HepG2 (cell line): ENCODE data around the gene PODXL2. TPM values are rescaled to one million over a fixed set of nuclear protein-coding genes. Genes with fewer than 3 reads are reported as not detected.
A peak's percentile ranks its signal among the peaks of the same experiment; 100 is the strongest.

Experiments
- ATAC-seq: fragments of 200-7000 bp; cut with Tn5 transposase; 3 replicates; pipeline ENCODE4 v1.9.1; 2020; ENCODE audit warnings: mild to moderate bottlenecking, moderate library complexity
- BruUV-seq: library from RNA; stranded (reverse); fragments of 400-500 nt; replicated peaks from 2 replicates; lab custom pipeline; 2021; lab: Mats Ljungman, UMichigan
- CTCF ChIA-PET: fragments of 300-600 bp; formaldehyde crosslinking; extraction: SDS; loops from one replicate; lab custom pipeline; 2021; ENCODE audit warnings: low total read pairs, inconsistent platforms, low intra/inter-chr PET ratio; lab: Yijun Ruan, JAX
- POLR2A ChIA-PET: fragments of 350-600 bp; sonication (Branson Sonifier 250); formaldehyde crosslinking; loops from one replicate; lab custom pipeline; 2020; ENCODE audit warnings: antibody characterized with exemption, inconsistent platforms; lab: Yijun Ruan, JAX
- DNase-seq: peaks from one replicate; pipeline ENCODE4 v3.0.0-alpha.2; 2015; ENCODE audit warnings: low spot score
- FAIRE-seq: peaks from 3 replicates; lab custom pipeline; 2011; peaks lifted over from hg19 to GRCh38; lab: Jason Lieb, UNC
- H2AFZ ChIP-seq: one replicate; pipeline ENCODE4 v1.6.1; 2011; ENCODE audit warnings: low read length, inconsistent platforms
- H3K27ac ChIP-seq: fragments of 300-600 bp; 3 replicates; pipeline ENCODE4 v1.8.0; 2011; ENCODE audit warnings: mixed run types, mild to moderate bottlenecking, mixed read lengths, low read length, inconsistent platforms; ENCODE audit not compliant: insufficient read depth; ENCODE audit errors: extremely low read length
- H3K27me3 ChIP-seq, 2 experiments: fragments of 200-600 bp in 1 of 2; 2 replicates in 1 of 2; 3 replicates in 1 of 2; pipeline versions ENCODE4 v1.6.0 to v1.8.0; 2011; ENCODE audit warnings: low read length in 2 of 2, mild to moderate bottlenecking in 2 of 2, moderate library complexity in 2 of 2, inconsistent platforms in 1 of 2; ENCODE audit not compliant: insufficient read depth in 2 of 2, control insufficient read depth in 1 of 2
- H3K36me3 ChIP-seq, 2 experiments: fragments of 200-600 bp in 1 of 2; replicated peaks in 1 of 2; 2 replicates in 1 of 2; 3 replicates in 1 of 2; pipeline versions ENCODE4 v1.5.1 to v1.8.0; 2011; ENCODE audit warnings: low read length in 2 of 2, inconsistent platforms in 1 of 2; ENCODE audit not compliant: insufficient read depth in 2 of 2, control insufficient read depth in 1 of 2
- H3K4me1 ChIP-seq: 2 replicates; pipeline ENCODE4 v1.5.1; 2012; ENCODE audit warnings: low read length, inconsistent platforms; ENCODE audit not compliant: insufficient read depth
- H3K4me2 ChIP-seq: 2 replicates; pipeline ENCODE4 v1.6.0; 2011; ENCODE audit warnings: low read depth, low read length, inconsistent platforms
- H3K4me3 ChIP-seq, 3 experiments: fragments of 200-600 bp in 1 of 3; sonication (generic), shearing (Covaris generic) in 1 of 3; replicated peaks in 1 of 3; 2 replicates each; pipeline ENCODE4 v1.5.1; 2011 to 2016; ENCODE audit warnings: low read length in 3 of 3, inconsistent platforms in 2 of 3, low read depth in 2 of 3, mild to moderate bottlenecking in 2 of 3, control low read depth in 1 of 3, mixed read lengths in 1 of 3; ENCODE audit not compliant: insufficient read depth in 1 of 3
- H3K79me2 ChIP-seq: one replicate; pipeline ENCODE4 v1.6.1; 2011; ENCODE audit warnings: low read length, inconsistent platforms; ENCODE audit not compliant: insufficient read depth
- H3K9ac ChIP-seq: 2 replicates; pipeline ENCODE4 v1.6.0; 2011; ENCODE audit warnings: mild to moderate bottlenecking, low read depth, low read length, inconsistent platforms; ENCODE audit not compliant: insufficient read depth
- H3K9me3 ChIP-seq: 2 replicates; pipeline ENCODE4 v1.5.1; 2012; ENCODE audit warnings: mild to moderate bottlenecking, low read length
- H4K20me1 ChIP-seq: 2 replicates; pipeline ENCODE4 v1.6.0; 2011; ENCODE audit warnings: inconsistent platforms, mild to moderate bottlenecking, low read length, moderate library complexity; ENCODE audit not compliant: insufficient read depth
- ATF7 ChIP-seq, 2 experiments: fragments of 450-650 bp in 1 of 2; sonication (generic) in 1 of 2; formaldehyde crosslinking in 1 of 2; IDR thresholded peaks; 2 replicates each; pipeline versions ENCODE4 v1.4.0 to v1.6.1; 2016 to 2020; ENCODE audit warnings: antibody characterized with exemption in 1 of 2, mild to moderate bottlenecking in 1 of 2, missing genetic modification reagents in 1 of 2
- CREB1 ChIP-seq, 2 experiments: fragments of 450-650 bp in 1 of 2; IDR thresholded peaks; 2 replicates each; pipeline ENCODE4 v1.6.1; 2016 to 2017; ENCODE audit warnings: control low read depth in 1 of 2, mild to moderate bottlenecking in 1 of 2, missing compliant biosample characterization in 1 of 2, missing genetic modification characterization in 1 of 2
- FOXM1 ChIP-seq: sonication (generic); formaldehyde crosslinking; IDR thresholded peaks from 2 replicates; pipeline ENCODE4 v1.5.0; 2020; ENCODE audit warnings: missing genetic modification reagents
- GPN1 ChIP-seq: sonication (generic); formaldehyde crosslinking; IDR thresholded peaks from 2 replicates; pipeline ENCODE4 v1.5.1; 2020; ENCODE audit warnings: missing genetic modification reagents, borderline replicate concordance
- RFX3 ChIP-seq: IDR thresholded peaks from 2 replicates; pipeline ENCODE4 v1.6.1; 2016; ENCODE audit warnings: missing biosample characterization, missing genetic modification reagents
- ZNF512 ChIP-seq: sonication (generic); formaldehyde crosslinking; IDR thresholded peaks from 2 replicates; pipeline ENCODE4 v1.4.0; 2020; ENCODE audit warnings: mild to moderate bottlenecking, missing genetic modification reagents
- ZSCAN9 ChIP-seq: IDR thresholded peaks from 2 replicates; pipeline ENCODE4 v1.6.1; 2016; ENCODE audit warnings: borderline replicate concordance
- WGBS: methylation state at CpG from one replicate; pipeline ENCODE4 v1.1.6; 2017; ENCODE audit warnings: low lambda C conversion rate; 5-methylcytosine and 5-hydroxymethylcytosine counted together
- in situ Hi-C: cut with HindIII; loops from 2 replicates; pipeline ENCODE4 v1.10.0; 2017; ENCODE audit warnings: low pct_unique_long_range_greater_than_20kb; ENCODE audit not compliant: extremely low pct_ligation_motif_present
- intact Hi-C: fragments of 100-400 bp; cut with micrococcal nuclease; formaldehyde crosslinking; loops from one replicate; pipeline ENCODE4 v1.10.0; 2022; ENCODE audit not compliant: unreplicated experiment
- polyA plus RNA-seq, 8 experiments: library from polyadenylated mRNA; depleted of rRNA in 3 of 8; stranded (reverse) in 7 of 8; unstranded in 1 of 8; fragments of >200 nt; fragmentation: Illumina TruSeq in 4 of 8; extraction: Trizol in 4 of 8; gene quantifications; 2 replicates each; pipeline versions ENCODE4 v1.2.1 to v1.2.3, GENCODE V29; 2011 to 2016; ENCODE audit warnings: low read depth in 4 of 8, missing spikeins in 1 of 8, mixed read lengths in 1 of 8; ENCODE audit not compliant: insufficient read depth in 1 of 8
- total RNA-seq, 5 experiments: library from RNA; depleted of rRNA; stranded (reverse); fragments of >200 nt; fragmentation: Illumina TruSeq; extraction: Trizol; gene quantifications; 2 replicates each; pipeline ENCODE4 v1.2.3, GENCODE V29; 2016; ENCODE audit warnings: low read depth in 1 of 5

PODXL2 gene
- total and polyA plus RNA-seq, 2 of the 13 experiments (the other 11 are each of a cell fraction or from before 2014, with no cell fraction given), result 20.4 to 25.1 TPM

DNA sequence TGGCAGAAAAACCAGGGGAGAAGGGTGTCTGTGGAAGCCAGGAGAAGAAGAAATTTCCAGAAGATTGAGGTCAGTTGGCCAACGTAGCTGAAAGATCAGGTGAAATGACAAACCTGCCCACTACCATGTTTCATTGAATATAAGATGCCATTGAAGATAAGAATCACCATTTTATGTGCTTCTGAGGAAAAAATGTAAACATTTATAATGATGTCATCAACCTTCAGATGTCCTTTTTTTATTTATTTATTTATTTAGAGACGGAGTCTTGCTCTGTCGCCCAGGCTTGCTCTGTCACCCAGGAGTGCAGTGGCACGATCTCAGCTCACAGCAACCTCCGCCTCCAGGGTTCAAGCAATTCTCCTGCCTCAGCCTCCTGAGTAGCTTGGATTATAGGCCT, 4.9 kb upstream of the PODXL2 start:
- Histone ChIP-seq H2AFZ (no peak overlapping the region), H3K27me3 (peaks cover 2 to 7% of the 10 kb centered on the region in 2 experiments), H3K4me2 (no peak overlapping the region), H3K36me3 (peaks cover 13 to 27% of the 10 kb centered on the region in 2 experiments; a peak in 4 of 5 replicates), H3K9me3 (no peaks in the 10 kb centered on the region), H3K4me1 (peaks cover 7% of the 10 kb centered on the region), H3K27ac (no peak overlapping the region), H4K20me1 (no peaks in the 10 kb centered on the region; the same call in 1 of the 2 replicates), H3K9ac (no peak overlapping the region), H3K4me3 (no peak overlapping the region), H3K79me2 (no peaks in the 10 kb centered on the region)
- DNase-seq (no peak), FAIRE-seq (no peak), ATAC-seq (no peak)
- TF ChIP-seq ATF7 (IDR thresholded peaks at IDR 0.05), result peak; percentile 93
- no peak for TF ChIP-seq ATF7 (CRISPR knock-in tag; IDR thresholded peaks at IDR 0.05)
- peak; percentile 10; the same call in 1 of the 2 replicates for TF ChIP-seq CREB1 (IDR thresholded peaks at IDR 0.05)
- no peak for TF ChIP-seq CREB1 (CRISPR knock-in tag; IDR thresholded peaks at IDR 0.05)
- no peak for TF ChIP-seq FOXM1 (CRISPR knock-in tag)
- TF ChIP-seq ZNF512 (CRISPR knock-in tag), result no peak
- no peak for TF ChIP-seq GPN1
- no peak for TF ChIP-seq ZSCAN9 (CRISPR knock-in tag)
- BruUV-seq, result no TSS peak
- ChIA-PET CTCF (no interaction called here), POLR2A (interaction anchor here (1.2 kb wide), 1 partner anchor 26 kb away, joined by 4 read pairs; the partner anchor contains the start of gene MCM2)
- 83% methylated on average over 5 of the region's 5 CpGs for WGBS
- in situ Hi-C loops, result no loop called here
- intact Hi-C loops, result no loop called here

GRCh38 chr3:127625821-127626220, 3.2 kb upstream of the PODXL2 start:
- no peak overlapping the region for H3K27ac ChIP-seq
- peaks cover 21% of the 10 kb centered on the region for H3K4me1 ChIP-seq
- no peak overlapping the region for H3K4me2 ChIP-seq
- 35% methylated on average over 2 of the region's 2 CpGs for WGBS
- ChIA-PET POLR2A (no interaction called here), CTCF (no interaction called here)
- FAIRE-seq, result no peak
- in situ Hi-C loops (no loop called here), intact Hi-C loops (no loop called here)
- H4K20me1 ChIP-seq, result no peaks in the 10 kb centered on the region; the same call in 1 of the 2 replicates
- ATAC-seq, result no peak
- H3K79me2 ChIP-seq, result no peaks in the 10 kb centered on the region
- H3K9me3 ChIP-seq, result no peaks in the 10 kb centered on the region
- no peak overlapping the region for H3K9ac ChIP-seq
- no peak for TF ChIP-seq RFX3 (CRISPR knock-in tag)
- peaks cover 2 to 7% of the 10 kb centered on the region in 2 experiments for H3K27me3 ChIP-seq
- no TSS peak for BruUV-seq
- H3K4me3 ChIP-seq, result no peak overlapping the region
- H3K36me3 ChIP-seq, result peaks cover 8 to 16% of the 10 kb centered on the region in 2 experiments; a peak in 3 of 5 replicates
- no peak for DNase-seq
- H2AFZ ChIP-seq, result no peak overlapping the region
